RWPE2 (cell line): ENCODE data around the gene RXRA.

ENCODE experiments used
- ATAC-seq: fragments of 200-7000 bp; cut with Tn5 transposase; 3 replicates; pipeline ENCODE4 v1.9.1; 2021; ENCODE audit warnings: low read depth
- DNase-seq: peaks from one replicate; pipeline ENCODE4 v3.0.0-alpha.2; 2020; ENCODE audit warnings: low spot score
- H3K27ac ChIP-seq: fragments of 450-650 bp; 2 replicates; pipeline ENCODE4 v1.5.1; 2017; ENCODE audit warnings: mild to moderate bottlenecking; ENCODE audit not compliant: poor library complexity, severe bottlenecking
- H3K27me3 ChIP-seq: fragments of 250-450 bp; sonication (Bioruptor Pico); 2 replicates; pipeline ENCODE4 v1.5.1; 2021; ENCODE audit warnings: mild to moderate bottlenecking, moderate library complexity; ENCODE audit not compliant: insufficient read depth, poor library complexity, severe bottlenecking
- H3K36me3 ChIP-seq: fragments of 250-450 bp; sonication (Bioruptor Pico); 2 replicates; pipeline ENCODE4 v1.5.1; 2020; ENCODE audit warnings: low read depth, mild to moderate bottlenecking, moderate library complexity
- H3K4me1 ChIP-seq: fragments of 250-450 bp; sonication (Bioruptor Pico); 2 replicates; pipeline ENCODE4 v1.5.1; 2021; ENCODE audit warnings: mild to moderate bottlenecking, moderate library complexity; ENCODE audit not compliant: insufficient read depth, poor library complexity, severe bottlenecking
- H3K4me3 ChIP-seq: fragments of 250-450 bp; sonication (Bioruptor Pico); 2 replicates; pipeline ENCODE4 v1.5.1; 2021; ENCODE audit warnings: mild to moderate bottlenecking, moderate library complexity; ENCODE audit not compliant: severe bottlenecking
- H3K9me3 ChIP-seq: fragments of 250-450 bp; sonication (Bioruptor Pico); 2 replicates; pipeline ENCODE4 v1.5.1; 2021; ENCODE audit warnings: mild to moderate bottlenecking, moderate library complexity; ENCODE audit not compliant: severe bottlenecking
- TF ChIP-seq, protein P1 (sequence below): fragments of 450-650 bp; IDR thresholded peaks from one replicate; pipeline ENCODE4 v1.5.1; 2017; ENCODE audit warnings: mild to moderate bottlenecking, moderate library complexity; ENCODE audit not compliant: poor library complexity, severe bottlenecking

The RXRA gene

DNA sequence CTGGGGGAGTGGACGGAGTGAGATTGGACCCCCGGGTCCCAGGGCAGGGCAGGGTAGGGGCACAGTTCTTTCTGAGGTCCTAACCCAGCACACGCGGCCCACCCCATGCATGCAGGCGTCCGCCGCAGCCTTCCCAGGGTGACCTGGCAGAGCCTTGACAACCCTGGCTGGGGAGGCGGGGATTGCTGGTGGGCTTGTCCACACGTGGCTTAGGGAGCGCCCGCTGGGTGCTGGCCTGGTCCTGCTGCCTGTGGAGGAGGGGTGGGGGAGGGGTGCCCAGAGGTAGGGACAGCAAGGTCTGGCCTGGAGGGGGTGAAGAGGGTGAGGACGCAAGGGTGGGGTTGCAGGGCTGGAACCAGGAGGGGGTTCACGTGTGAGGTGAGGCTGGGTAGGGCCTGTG lies 6.0 kb downstream of the RXRA start:
- no peak overlapping the region for H3K27ac ChIP-seq
- H3K27me3 ChIP-seq: no peaks in the 10 kb centered on the region
- TF ChIP-seq, protein P1, sequence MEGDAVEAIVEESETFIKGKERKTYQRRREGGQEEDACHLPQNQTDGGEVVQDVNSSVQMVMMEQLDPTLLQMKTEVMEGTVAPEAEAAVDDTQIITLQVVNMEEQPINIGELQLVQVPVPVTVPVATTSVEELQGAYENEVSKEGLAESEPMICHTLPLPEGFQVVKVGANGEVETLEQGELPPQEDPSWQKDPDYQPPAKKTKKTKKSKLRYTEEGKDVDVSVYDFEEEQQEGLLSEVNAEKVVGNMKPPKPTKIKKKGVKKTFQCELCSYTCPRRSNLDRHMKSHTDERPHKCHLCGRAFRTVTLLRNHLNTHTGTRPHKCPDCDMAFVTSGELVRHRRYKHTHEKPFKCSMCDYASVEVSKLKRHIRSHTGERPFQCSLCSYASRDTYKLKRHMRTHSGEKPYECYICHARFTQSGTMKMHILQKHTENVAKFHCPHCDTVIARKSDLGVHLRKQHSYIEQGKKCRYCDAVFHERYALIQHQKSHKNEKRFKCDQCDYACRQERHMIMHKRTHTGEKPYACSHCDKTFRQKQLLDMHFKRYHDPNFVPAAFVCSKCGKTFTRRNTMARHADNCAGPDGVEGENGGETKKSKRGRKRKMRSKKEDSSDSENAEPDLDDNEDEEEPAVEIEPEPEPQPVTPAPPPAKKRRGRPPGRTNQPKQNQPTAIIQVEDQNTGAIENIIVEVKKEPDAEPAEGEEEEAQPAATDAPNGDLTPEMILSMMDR: no peak
- H3K4me3 ChIP-seq: no peak overlapping the region
- peaks cover 32% of the 10 kb centered on the region for H3K4me1 ChIP-seq
- no peak for ATAC-seq
- H3K9me3 ChIP-seq: no peaks in the 10 kb centered on the region
- no peak for DNase-seq
- H3K36me3 ChIP-seq: peaks cover 6% of the 10 kb centered on the region; the same call in 1 of the 2 replicates

DNA sequence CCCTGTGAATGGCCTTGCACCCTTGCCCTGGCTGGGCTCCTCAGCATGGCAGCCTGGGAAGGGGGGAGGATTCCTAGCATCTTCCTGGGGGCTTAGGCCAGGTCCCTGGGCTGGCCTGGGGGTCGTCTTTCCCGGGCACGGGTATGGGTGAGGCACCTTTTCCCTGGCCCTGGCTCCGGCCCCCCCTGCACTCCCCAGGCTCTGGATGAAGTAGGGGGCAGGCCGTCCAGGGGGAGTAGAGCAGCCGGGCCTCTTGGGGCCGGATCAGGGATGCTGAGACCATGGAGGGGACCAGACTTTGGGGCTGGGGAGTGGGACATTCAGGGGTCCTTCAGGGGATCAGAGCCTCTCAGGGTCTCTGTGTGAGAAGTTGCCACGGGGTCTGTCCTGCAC lies 6.6 kb downstream of the RXRA start:
- no peaks in the 10 kb centered on the region for H3K27me3 ChIP-seq
- peaks cover 6% of the 10 kb centered on the region; the same call in 1 of the 2 replicates for H3K36me3 ChIP-seq
- DNase-seq (no peak), ATAC-seq (no peak)
- peaks cover 29% of the 10 kb centered on the region for H3K4me1 ChIP-seq
- no peaks in the 10 kb centered on the region for H3K9me3 ChIP-seq
- H3K4me3 ChIP-seq: no peak overlapping the region
- TF ChIP-seq, protein P1: no peak
- no peak overlapping the region for H3K27ac ChIP-seq

DNA sequence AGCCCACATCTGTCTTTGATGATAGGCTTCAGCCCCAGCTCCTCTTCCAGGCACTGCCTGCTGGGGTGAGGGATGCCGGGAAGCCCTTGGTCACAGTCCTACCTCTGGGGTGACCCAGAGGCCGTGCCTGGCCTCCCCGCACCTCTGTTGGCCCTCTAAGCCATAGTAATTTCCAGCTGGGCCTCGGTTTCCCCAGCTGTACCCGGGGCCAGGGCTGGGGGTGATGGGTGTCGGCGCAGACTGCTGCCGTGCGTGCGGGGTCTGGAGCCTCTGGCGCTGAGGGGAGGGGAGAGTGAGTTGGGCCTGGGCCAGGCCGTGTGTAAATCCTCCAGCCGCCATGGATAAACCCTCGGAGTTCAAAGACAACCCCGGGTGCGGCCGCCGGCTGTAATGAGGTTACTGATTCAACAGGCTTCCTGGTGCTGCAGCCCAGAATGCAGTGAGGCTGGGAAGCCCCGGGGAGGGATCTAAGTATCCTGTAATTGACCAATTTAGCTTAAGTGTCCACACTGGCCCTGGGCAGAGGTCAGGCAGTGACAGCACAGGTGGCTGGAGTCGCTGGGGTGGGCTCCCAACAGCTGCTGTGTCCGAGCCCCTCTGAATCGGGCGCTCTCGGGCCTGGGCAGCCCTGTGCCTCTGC lies 7.1 kb downstream of the RXRA start:
- no peak overlapping the region for H3K27ac ChIP-seq
- H3K9me3 ChIP-seq: no peaks in the 10 kb centered on the region
- TF ChIP-seq, protein P1: no peak
- H3K4me1 ChIP-seq: peaks cover 27% of the 10 kb centered on the region
- no peak overlapping the region for H3K4me3 ChIP-seq
- peaks cover 6% of the 10 kb centered on the region; the same call in 1 of the 2 replicates for H3K36me3 ChIP-seq
- H3K27me3 ChIP-seq: no peaks in the 10 kb centered on the region
- DNase-seq (no peak), ATAC-seq (no peak)

DNA sequence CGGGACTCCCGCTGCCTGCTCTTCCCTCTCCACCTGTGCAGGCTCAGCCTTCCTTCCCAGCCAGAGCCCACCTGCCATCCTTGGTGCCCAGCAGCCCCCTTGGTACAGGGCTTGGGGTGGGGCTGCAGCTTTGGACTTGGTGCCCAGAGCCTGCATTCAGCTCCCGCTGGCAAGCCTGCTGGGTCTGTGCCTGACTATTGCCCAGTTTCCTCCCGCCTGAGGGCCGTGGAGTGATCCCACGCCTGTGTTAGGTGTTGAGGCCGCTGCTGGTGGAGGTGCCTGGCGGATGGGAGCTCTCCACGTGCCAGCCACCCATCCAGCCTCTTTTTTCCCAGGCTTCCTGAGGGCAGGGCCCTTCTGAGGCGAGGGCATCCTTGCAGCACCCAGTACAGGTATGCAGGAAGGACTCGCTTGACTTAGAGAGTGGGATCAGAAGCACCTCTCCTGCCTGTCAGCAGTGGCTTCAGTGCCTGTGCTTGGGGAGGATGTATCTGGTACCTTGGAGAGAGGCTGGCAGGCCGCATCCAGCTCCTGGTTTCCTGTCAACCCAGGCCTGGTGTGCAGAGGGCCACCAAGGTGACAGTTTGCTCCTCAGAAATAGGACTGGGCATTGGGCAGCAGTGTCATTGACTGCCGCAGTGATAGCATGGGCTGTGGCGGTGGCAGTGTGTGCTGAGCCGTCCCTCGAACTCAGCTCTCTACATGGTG lies 7.8 kb downstream of the RXRA start:
- Histone ChIP-seq H3K27me3 (no peaks in the 10 kb centered on the region), H3K4me3 (no peak overlapping the region), H3K4me1 (peaks cover 21% of the 10 kb centered on the region), H3K36me3 (peaks cover under 1% of the 10 kb centered on the region; the same call in 1 of the 2 replicates), H3K9me3 (no peaks in the 10 kb centered on the region), H3K27ac (no peak overlapping the region)
- DNase-seq (no peak), ATAC-seq (no peak)
- TF ChIP-seq, protein P1: no peak

DNA sequence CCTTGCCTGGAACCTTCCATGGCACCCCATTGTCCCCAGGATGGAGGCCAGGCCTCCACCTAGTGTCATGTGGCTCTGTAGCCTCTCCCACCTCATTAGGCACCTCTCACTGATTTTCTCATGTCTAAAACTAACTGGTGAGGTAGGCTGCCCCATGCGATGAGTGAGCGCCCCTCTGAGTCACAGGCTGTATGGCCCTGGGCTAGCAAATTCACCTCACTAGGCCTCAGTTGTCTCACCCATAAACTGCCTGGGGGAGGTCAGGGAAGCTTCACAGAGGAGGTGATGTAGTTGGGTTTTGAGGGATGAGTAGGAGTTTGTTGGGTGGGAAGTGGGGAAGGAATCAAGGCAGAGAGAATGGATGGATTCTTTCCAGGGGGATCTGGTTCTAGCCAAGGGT lies 8.8 kb downstream of the RXRA start:
- H3K27me3 ChIP-seq: no peaks in the 10 kb centered on the region
- H3K9me3 ChIP-seq: no peaks in the 10 kb centered on the region
- peaks cover 11% of the 10 kb centered on the region for H3K4me1 ChIP-seq
- DNase-seq: no peak
- 0 out of 3 replicates have a peak, but pooled peaks have one; percentile 31 for ATAC-seq
- TF ChIP-seq, protein P1: no peak
- no peak overlapping the region for H3K4me3 ChIP-seq
- H3K36me3 ChIP-seq: no peaks in the 10 kb centered on the region
- no peak overlapping the region for H3K27ac ChIP-seq
